Globus pallidus (tissue), 1 donor: ENCODE measurements around the gene PPP5C.
"Not testable (repeated sequence)": the region's sequence is repeated elsewhere in the genome, so short reads cannot be mapped to it uniquely, and the experiment has no call there.

Source experiments
- DNase-seq: peaks from one replicate; pipeline ENCODE4 v3.0.0-alpha.2; 2015; ENCODE audit warnings: low spot score

The PPP5C gene

DNA sequence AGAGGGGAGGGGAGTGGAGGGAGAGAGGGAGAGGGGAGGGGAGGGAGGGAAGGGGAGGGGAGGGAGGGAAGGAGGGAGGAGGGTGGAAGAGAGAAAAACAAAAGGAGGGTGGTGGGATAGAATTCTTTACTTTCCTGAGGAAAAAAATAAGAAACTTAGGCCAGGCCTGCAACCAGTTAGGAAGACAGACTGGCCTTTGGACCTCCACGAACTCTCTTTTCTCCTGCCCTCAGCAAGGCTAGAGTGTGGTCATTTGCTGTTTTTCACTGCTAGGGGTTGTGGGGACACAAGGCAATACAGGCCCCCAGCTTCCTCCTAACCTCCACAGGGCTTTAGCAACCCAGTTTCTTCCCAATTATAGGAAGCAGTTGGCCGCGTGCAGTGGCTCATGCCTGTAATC, 62.3 kb downstream of the PPP5C start:
- no peak for DNase-seq

DNA sequence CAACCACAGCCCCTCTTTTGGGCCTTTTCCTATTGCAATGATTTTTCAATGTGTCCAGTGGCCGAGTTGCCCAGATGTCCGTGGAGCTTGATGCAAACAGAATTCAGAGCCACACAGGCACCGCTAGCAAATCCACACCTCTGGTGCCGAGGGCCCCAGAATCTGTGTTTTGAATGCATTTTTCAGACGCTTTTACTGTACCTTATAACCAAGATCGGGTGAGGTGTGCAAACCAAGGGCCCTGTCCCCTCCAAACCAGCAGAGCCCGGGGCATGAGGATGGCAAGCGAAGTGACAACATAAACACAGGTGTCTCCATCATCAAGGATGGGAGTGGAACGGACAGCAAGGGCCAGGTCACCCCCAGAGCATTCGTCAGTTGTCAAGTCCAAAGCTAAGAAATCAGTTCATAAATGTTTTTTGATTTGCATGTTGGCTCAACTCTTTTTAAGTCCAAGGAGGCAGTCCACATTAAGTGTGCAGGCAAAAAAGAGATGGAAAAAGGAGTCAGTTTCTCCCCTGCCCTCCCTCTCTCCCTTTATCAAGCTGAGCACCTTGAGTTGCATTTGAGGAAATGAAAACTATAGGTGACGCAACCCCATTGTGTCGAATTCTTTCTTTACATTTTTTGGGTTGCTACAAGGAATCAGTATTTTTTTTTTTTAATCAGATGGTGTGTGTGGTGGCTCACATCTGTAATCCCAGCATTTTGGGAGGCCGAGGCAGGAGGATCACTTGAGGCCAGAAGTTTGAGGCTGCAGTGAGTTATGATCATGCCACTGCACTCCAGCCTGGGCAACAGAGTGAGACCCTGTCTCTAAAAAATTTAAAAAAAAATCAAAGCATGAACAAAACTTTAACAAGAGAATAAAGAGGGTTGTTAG, 63.6 kb downstream of the PPP5C start:
- DNase-seq, result no peak

DNA sequence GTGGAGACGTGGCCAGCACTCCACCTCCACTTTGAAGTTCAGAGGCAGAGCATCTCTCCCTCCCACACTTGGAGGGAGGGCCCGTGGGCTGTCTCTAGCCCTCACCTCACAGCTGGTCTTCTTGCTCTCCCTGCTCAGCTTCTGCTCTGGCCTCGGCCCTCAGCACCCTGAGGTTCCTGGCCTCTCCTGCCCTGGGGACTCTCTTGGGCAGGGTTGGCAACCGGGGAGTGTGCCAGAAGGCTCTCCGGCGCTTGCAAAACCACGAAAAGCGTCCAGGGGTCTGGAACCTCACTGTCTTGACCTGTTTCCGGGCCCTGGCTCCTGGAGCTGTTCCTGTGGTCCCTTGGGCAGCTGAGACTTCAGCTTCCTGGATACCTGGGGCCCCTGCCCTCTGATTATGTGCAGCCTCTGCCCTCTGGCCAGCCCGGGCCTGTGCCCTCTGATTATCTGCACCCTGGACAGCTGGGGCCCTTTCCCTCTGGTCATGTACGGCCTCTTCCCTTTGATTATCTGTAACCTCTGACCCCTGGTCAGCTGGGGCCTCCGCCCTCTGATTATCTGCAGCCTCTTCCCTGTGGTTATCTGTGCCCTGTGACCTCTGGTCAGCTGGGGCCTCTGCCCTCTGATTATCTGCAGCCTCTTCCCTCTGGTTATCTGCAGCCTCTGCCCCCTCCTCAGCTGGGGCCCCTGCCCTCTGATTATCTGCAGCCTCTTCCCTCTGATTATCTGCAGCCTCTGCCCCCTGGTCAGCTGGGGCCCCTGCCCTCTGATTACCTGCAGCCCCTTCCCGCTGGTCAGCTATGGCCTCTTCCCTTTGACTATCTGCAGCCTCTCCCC, 64.4 kb downstream of the PPP5C start:
- no peak for DNase-seq

DNA sequence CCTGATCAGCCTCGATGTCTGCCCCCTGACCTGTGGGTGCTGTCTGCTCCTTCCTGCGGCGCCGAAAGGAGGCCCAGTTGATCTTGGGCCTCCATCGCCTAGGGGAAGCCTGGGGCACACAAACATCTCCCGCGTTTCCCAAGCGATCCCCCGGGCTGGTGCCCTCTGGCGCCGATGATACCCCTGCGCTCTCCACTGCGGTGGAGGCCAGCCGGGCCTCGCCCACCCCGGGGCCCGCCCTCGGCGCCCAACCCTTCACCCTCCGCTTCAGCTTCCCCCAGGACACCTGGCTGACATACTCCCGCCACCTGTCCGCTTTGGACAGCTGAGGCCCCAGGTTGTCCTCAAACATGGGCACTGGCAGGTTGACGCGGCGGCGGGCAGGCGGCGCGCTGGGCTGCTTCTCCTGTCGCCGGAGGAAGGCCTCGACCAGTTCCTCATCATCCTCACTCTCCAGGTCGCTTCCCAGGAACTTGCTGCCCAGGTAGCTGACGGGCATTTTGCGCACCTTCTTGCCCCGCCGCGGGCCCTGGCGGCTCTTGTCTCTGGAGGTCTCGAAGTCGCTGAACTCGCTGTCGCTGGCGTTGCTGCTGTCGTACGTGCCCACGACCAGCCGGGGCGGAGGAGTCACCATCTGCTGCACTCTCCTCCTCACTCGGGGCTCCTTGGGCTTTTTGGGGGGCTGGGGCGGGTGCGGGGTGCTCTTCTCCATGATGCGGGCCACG, 65.2 kb downstream of the PPP5C start:
- DNase-seq, result no peak

DNA sequence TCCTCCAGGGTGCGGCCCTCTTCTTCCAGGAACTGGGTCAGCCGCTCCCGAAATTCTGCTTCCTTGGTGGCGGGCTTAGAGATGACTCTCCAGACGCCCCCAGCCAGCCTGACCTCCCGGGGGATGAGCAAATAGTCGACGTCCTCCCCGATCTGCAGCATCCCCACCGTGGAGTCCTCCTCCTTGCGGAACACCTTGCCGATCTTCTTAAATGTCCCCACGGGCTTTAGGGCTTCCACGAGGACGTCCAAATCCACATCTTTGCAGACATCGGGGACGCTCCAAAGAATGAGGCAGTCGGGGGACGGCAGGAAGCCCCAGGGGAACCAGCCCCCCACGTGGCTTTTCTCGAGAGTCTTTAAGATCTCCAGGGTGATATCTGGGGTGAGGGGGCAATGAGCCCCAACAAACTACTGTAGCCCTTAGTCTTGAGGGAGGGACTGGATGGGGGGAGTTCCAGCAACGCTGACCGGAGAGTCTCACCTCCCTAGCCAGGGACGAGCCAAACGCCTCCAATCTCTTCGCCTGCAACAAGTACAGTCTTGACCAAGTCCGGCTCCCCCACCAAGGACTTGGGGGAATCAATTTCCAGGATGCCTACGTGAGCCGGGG, 65.9 kb downstream of the PPP5C start:
- no peak for DNase-seq

DNA sequence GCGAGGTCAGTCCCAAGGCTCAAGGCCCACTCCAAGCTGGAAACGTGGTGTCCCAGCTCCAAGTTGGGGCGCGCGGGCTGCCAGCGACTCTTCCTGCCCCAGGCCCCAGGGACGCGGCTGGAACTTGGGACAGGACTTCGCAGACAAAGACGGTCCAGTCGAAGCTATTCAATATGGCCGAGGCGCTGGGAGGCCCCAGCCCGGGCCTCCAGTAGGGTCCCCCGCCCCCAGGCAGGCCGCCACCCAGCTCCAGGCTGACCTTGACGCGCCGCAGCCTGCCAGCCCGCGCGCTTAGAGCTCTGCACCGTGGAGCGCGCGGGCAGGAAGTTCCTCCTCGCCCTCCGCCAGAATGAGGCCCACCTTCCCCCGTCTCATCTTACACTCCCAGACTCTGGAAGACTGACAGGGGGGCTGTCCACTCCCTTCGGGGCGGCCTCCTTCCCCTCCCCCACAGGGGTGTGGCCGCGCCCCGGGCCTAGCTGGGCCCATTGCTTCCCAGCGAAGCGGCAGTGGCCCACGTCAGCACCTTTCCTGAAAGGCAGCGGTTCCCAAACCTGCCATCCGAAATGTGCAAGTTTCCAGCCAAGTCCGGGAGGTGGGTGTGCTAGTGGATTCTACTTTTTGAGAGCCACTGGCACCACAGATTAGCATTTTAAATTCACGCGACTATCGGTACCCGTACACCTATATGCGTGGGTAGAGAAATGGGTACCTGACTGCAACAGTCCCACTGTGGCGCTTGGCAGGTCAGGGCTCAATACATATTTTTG, 66.6 kb downstream of the PPP5C start, which contains the start of gene CCDC8:
Gene CCDC8, minus strand, starts transcription at position 303 of the 770 bp plus-strand sequence. CDS start 754 bp downstream, outside the sequence.
- DNase-seq, result no peak

DNA sequence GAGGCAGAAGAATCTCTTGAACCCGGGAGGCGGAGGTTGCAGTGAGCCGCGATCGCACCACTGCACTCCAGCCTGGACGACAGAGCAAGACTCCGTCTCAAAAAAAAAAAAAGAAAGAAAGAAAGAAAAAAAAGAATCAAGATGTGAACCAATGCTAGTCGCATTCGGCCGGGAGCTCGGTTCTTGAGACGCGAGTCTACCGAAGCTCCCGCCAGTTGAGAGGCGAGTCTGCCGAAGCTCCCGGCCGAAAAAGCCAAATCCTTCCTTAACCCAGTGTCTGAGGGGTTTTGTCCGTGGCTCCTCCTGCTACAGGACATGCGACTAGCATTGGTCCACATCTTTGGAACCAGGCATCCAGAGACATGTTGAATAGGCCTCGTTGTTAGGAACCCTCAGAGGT, 68.0 kb downstream of the PPP5C start:
- not testable (repeated sequence) for DNase-seq

DNA sequence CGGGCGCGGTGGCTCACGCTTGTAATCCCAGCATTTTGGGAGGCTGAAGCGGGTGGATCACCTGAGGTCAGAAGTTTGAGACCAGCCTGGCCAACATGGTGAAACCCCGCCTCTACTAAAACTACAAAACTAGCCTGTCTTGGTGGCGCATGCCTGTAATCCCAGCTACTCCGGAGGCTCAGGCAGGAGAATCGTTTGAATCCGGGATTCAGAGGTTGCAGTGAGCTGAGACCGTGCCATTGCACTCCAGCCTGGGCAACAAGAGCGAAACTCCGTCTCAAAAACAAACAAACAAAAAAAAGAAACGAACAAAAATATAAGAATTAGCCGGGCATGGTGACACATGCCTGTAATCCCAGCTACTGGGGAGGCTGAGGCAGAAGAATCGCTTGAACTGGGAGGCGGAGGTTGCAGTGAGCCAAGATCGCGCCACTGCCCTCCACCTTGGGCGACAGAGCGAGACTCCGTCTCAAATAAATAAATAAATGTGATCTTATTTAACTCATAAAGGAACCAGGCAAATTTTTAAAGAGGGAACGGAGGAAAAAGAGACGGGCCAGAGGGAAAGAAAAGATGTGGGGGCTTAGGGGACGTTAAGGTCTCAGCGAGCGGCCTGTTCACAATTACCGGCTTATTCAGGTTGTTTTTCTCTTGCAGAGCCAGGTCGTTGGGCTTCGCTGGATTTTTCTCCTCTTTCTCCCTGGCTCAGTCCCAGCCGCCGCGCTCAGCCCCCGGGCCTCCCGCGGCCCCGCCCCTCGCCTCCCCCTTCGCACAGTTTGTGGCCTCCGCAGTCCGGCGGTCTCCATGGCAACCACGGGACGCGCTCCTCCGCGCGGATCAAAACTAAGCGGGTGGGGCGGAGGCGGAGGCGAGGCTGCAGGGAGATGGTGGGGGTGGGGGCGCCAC, 69.2 kb downstream of the PPP5C start:
- peak; percentile 77 for DNase-seq

DNA sequence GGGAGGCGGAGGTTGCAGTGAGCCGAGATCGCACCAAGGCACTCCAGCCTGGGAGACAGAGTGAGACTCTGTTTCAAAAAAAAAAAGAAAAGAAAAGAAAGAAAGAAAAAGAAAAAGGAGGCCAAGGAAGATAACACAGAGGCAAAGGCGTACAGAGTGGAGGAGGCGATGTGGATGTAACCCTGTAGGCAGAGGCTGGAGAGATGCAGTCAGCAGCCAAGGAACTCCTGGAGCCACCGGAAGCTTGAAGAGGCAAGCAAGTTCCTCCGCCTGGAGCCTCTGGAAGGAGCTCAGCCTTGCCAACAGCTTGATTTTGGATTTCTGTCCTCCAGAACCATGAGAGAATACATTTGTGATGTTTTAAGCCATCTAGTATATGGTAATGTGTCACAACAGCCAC, 73.2 kb downstream of the PPP5C start:
- DNase-seq, result no peak

DNA sequence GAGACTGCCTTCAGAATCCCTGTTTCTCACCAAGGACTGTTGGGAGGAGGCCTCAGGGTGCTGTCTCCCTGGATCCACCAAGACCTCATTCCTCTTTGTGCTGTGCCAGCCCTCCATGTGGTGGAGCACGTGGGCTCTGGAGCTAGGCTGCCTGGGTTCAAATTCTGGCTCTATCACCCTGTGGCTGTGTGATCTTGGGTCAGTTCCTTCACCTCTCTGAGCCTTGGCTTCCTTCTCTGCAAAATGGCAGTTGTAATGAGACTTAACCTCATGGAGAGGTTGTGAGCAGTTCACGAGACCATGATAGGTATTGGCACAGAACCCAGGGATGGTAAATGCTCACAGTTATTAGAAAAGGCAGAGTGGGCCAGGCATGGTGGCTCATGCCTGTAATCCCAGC, 75.5 kb downstream of the PPP5C start:
- no peak for DNase-seq

DNA sequence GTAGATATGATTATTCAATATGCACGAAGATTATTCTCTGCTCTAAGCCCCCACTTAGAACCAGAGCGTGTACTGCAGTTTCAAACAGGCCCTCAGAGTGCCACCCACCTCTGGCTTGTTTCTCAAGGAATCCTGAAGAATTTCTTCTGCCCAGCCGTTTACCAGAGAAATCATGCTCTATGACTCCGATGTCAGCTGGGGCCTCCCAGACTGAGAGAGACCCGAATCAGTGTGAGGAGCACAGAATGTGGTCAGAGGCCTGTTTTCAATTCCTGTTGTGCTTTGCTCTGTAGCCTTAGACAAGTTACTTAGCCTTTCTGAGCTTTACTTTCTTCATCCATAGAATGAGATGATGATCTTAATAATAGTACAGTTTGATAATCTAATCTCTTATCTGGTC, 76.3 kb downstream of the PPP5C start:
- DNase-seq, result no peak

DNA sequence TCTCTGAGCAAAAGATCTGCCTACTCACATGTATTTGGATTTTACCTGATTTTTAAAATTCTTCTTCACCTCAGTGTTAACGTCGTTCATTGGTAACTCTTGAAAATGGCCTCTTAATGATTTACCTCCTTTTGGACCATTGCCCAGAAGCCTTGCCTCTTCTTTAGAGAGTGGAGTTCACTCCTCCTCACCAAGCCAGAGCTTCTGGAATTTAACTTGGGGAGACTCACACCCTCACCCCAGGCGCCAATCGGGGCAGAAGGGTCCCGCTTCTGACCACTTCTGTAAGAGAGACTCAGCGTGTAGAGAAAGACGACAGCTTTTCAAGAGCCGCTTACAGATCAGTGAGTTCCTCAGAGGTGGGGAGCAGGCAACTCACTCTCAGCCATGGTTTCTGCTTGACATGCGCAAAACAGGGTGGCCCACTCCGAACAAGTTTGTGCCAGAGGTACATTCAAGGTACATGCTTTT, 79.2 kb downstream of the PPP5C start:
- DNase-seq, result no peak

DNA sequence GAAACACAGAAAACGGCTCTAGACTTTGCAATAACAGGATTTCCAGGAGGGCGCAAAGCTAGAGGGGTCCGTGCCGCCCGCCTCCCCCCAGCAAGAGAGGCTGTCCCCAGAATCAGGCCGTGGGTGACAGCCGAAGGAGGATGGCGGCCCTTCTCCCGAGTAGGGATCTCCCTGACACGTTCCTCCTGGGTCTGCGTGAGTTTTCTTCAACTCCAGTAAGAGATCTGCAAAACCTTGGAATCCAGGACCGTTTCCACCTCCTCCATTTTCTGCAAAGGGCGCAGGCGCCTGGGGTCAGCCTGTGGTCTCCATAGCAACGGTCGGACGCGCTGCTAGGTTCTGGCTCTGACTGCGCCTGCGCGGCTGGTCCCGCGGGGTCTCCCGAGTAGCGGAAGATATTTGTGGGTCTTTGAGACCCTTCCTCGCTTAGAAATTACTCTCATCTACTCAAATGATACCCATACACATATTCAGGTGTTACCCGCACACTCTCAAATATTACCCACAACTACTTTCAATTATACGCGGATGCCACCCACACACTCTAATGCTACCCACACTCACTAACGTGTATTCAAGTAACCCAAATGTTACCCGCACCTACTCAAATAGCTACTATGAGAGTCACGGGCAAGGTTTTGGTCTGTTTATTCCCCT, 79.7 kb downstream of the PPP5C start:
- DNase-seq, result peak; percentile 84

DNA sequence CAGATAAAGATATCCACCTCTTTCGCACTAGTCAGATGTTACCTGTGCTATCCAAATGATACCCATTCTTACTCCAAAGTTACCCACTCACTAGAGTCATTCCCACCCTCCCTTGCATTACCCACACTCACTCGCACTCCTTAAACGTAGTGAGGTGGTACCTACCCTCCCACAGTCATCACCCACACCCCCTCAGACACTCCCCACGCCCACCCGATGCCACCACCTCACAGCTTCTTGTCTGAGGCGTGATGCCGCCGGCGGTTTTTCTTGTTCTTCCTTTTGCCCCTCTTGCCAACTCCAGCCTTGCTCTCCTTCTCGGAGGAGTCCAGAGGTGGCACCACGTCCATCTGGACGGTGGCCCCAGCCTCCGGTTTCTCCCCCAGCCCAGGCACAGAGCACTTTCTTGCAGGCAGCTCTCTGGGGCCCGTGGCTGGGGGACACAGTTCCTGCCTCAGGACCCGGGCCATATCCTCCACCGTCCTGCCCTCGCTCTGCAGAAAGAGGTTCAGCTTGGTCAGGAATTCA, 80.7 kb downstream of the PPP5C start:
- DNase-seq, result no peak

DNA sequence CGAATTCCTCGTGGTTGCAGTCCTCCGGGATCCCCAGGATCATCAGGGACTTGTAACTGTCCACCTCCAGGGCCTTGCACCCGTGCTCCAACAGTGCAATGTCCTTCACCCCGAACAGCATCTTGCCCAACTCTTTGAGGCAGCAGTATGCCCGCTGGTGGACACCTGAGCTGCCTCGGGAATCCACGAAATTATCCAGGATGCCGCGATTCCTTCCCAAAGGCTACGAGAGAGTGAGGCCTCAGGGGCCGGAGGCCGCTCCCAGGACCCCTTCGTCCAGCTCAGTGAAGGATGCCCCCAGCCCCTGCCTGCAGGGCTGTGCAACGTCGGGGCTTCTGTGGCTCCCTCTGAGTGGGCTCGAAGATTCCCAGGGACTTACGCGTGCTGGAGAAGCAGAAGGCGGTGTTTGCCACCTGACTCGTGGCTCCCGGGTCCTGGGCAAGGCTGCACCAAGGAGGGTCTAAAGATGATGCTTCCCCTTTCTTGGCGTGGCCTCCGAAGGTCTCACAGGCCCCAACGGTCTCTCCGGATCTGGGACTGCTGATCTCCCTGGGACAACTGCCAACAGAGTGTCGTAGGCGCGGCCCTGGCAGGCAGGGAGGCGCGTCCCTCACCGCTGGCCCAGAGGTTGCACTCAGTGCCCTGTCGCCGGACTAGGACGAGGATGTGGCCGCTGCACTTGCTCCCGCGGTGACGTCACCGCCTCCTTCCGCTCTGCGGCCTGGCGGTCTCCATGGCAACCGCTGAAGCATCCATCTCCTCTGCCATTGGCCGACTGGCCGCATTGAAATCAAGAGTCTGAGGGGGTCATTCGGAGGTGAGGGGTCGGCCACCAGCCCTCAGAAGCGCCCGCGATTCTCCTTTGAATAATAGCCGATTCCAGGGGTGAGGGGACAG, 81.6 kb downstream of the PPP5C start, which contains the start of gene PNMA8C:
Gene PNMA8C, minus strand, starts transcription at position 698 of the 897 bp plus-strand sequence. Its CDS starts 577 bp downstream, at position 121.
- DNase-seq, result peak; percentile 91

DNA sequence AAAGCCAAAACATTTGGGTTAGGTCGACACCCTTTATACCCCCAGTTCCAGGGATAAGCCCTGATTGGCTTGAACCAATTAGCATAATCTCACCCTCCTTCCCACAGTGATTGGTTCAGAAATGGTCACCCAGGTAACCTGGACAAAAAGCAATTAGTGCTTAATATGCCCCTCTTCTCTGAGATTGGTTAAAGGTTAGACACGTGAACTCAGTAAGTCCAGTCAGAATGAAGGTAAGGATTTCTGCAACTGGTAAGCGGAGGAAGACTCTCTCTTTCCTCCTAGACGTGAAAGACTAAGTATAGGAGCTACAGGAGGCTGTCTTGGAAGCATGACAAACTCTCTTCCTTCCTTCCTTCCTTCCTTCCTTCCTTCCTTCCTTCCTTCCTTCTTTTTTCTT, 83.1 kb downstream of the PPP5C start:
- DNase-seq, result no peak

DNA sequence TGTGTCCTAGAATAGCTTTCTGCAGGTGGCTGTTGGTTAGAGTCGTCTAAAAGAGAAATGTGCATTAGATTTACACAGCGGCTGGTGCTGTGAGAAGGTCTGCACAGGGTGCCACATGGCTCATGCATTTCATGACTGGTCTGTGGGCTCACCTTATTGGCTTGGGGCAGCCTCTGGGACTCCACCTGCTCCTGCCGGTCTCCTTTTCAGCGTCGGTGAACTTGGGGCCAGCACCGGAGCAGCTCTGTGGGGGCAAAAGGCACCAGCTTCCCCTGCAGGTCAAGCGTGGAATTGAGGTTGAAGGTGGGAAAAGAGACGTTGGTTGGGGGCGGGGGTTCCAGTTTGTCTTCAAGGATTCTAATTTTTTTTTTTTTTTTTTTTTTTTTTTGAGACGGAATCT, 84.9 kb downstream of the PPP5C start:
- DNase-seq, result no peak

DNA sequence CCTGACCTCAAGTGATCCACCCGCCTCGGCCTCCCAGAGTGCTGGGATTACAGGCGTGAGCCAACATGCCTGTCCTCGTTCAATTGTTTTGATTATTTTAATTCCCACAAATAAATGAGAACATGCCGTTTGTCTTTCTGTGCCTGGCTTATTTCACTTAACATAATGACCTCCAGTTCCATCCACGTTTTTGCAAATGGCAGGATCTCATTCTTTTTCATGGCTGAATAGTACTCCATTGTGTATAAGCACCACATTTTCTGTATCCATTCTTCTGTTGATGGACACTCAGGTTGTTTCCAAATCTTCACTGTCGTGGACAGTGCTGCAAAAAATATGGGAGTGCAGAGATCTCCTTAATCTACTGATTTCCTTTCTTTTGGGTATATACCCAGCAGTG, 86.6 kb downstream of the PPP5C start:
- DNase-seq, result not testable (repeated sequence)
